Body of pancreas (tissue), 4 donors: ENCODE measurements around the gene GJA8. TPM values are rescaled to one million over a fixed set of nuclear protein-coding genes. Genes with fewer than 3 reads are reported as not detected.

Experiments
- ATAC-seq: fragments of 150-250 bp; one replicate; pipeline ENCODE4 v1.9.1; 2016
- DNase-seq, 4 donors: peaks; one replicate each; pipeline ENCODE4 v3.0.0-alpha.2; 2019
- H3K27ac ChIP-seq, 4 donors: fragments of 200-600 bp; sonication (generic); 1 replicate in 3 of 4; 2 replicates in 1 of 4; pipeline versions ENCODE4 v1.5.1 to v1.6.1; 2016 to 2019; ENCODE audit warnings: mild to moderate bottlenecking in 1 of 4, mixed read lengths in 1 of 4, moderate library complexity in 1 of 4
- H3K27me3 ChIP-seq, 2 donors: fragments of 200-600 bp; sonication (generic); one replicate each; pipeline ENCODE4 v1.6.0; 2016; ENCODE audit warnings: mild to moderate bottlenecking in 1 of 2
- H3K36me3 ChIP-seq, 2 donors: fragments of 200-600 bp; sonication (generic); replicated peaks in 1 of 2; 2 replicates each; pipeline ENCODE4 v1.5.1; 2016; ENCODE audit warnings: low read depth in 2 of 2; ENCODE audit not compliant: insufficient read depth in 1 of 2
- H3K4me1 ChIP-seq: fragments of 200-600 bp; sonication (generic); one replicate; pipeline ENCODE4 v1.6.0; 2016
- H3K4me3 ChIP-seq, 2 donors: fragments of 200-600 bp; sonication (generic); 1 replicate in 1 of 2; 2 replicates in 1 of 2; pipeline ENCODE4 v1.5.1; 2016 to 2019
- H3K9me3 ChIP-seq, 3 donors: fragments of 200-600 bp; sonication (generic); 1 replicate in 2 of 3; 2 replicates in 1 of 3; pipeline ENCODE4 v1.5.1; 2016
- CTCF ChIP-seq, 7 experiments: fragments of 450-650 bp in 4 of 7; fragments of 200-600 bp in 3 of 7; sonication (generic) in 3 of 7; IDR thresholded peaks; one replicate each; pipeline ENCODE4 v1.5.1; 2016 to 2019; ENCODE audit warnings: antibody characterized with exemption in 7 of 7
- POLR2A ChIP-seq, 3 donors: fragments of 450-650 bp; IDR thresholded peaks; one replicate each; pipeline ENCODE4 v1.6.1; 2016; ENCODE audit warnings: antibody characterized with exemption in 3 of 3, mild to moderate bottlenecking in 2 of 3
- WGBS, 2 donors: methylation state at CpG; one replicate each; pipeline ENCODE4 v1.1.5; 2017; 5-methylcytosine and 5-hydroxymethylcytosine counted together
- intact Hi-C: fragments of 100-400 bp; cut with DNase I; formaldehyde crosslinking; loops from one replicate; pipeline ENCODE4 v1.15.1; 2023
- total RNA-seq, 2 donors: library from RNA; depleted of rRNA; stranded (reverse); fragments of >200 nt; gene quantifications; one replicate each; pipeline ENCODE4 v1.1.0, GENCODE V29; 2016

Gene GJA8
- total RNA-seq, 2 donors from 2014 or later = not detected

GRCh38 chr1:147904726-147905125, 2.1 kb downstream of the GJA8 start:
- ATAC-seq (no peak), DNase-seq (no peak)
- no peak for TF ChIP-seq CTCF (IDR thresholded peaks at IDR 0.05)
- H3K4me1 ChIP-seq = no peaks in the 10 kb centered on the region
- no peaks in the 10 kb centered on the region for H3K27me3 ChIP-seq
- H3K27ac ChIP-seq = no peak overlapping the region
- H3K9me3 ChIP-seq = no peaks in the 10 kb centered on the region
- H3K36me3 ChIP-seq = no peaks in the 10 kb centered on the region
- WGBS, 2 donors = 70 to 81% methylated on average over 3 of the region's 3 CpGs
- intact Hi-C loops = no loop called here
- H3K4me3 ChIP-seq = no peak overlapping the region

GRCh38 chr1:147907786-147908509, 5.4 kb downstream of the GJA8 start:
- Histone ChIP-seq H3K4me1 (no peaks in the 10 kb centered on the region), H3K9me3 (no peaks in the 10 kb centered on the region), H3K27me3 (no peaks in the 10 kb centered on the region), H3K36me3 (no peaks in the 10 kb centered on the region), H3K4me3 (no peak overlapping the region), H3K27ac (no peak overlapping the region)
- 86 to 89% methylated on average over 40 to 42 of the region's 44 CpGs for WGBS, 2 donors
- ATAC-seq (no peak), DNase-seq (no peak)
- intact Hi-C loops = no loop called here
- no peak for TF ChIP-seq CTCF (IDR thresholded peaks at IDR 0.05)
- no peak for TF ChIP-seq POLR2A (IDR thresholded peaks at IDR 0.05)

GRCh38 chr1:147912553-147912952, 10.0 kb downstream of the GJA8 start:
- TF ChIP-seq POLR2A (IDR thresholded peaks at IDR 0.05) (no peak), CTCF (IDR thresholded peaks at IDR 0.05) (no peak)
- ATAC-seq (no peak), DNase-seq (no peak)
- no peaks in the 10 kb centered on the region for H3K9me3 ChIP-seq
- H3K36me3 ChIP-seq = no peaks in the 10 kb centered on the region
- no peak overlapping the region for H3K27ac ChIP-seq
- H3K4me3 ChIP-seq = no peak overlapping the region
- no peaks in the 10 kb centered on the region for H3K27me3 ChIP-seq
- intact Hi-C loops = no loop called here
- H3K4me1 ChIP-seq = no peaks in the 10 kb centered on the region
- 74 to 79% methylated on average over 2 of the region's 2 CpGs for WGBS, 2 donors

- DNase-seq = no peak
- no peak for ATAC-seq
- no peak overlapping the region for H3K27ac ChIP-seq
- 88 to 89% methylated on average over 7 of the region's 7 CpGs for WGBS, 2 donors
- H3K4me1 ChIP-seq = no peaks in the 10 kb centered on the region
- H3K4me3 ChIP-seq = no peak overlapping the region
- intact Hi-C loops = no loop called here
- H3K36me3 ChIP-seq = no peaks in the 10 kb centered on the region
- TF ChIP-seq POLR2A (IDR thresholded peaks at IDR 0.05) (no peak), CTCF (IDR thresholded peaks at IDR 0.05) (no peak)
- H3K9me3 ChIP-seq = no peaks in the 10 kb centered on the region
- H3K27me3 ChIP-seq = no peaks in the 10 kb centered on the region
These were observed 10.9 kb downstream of the GJA8 start for GRCh38 chr1:147913362-147913942.

GRCh38 chr1:147919896-147920295, 17.3 kb downstream of the GJA8 start:
- WGBS, 2 donors = 94% methylated on average over 6 of the region's 6 CpGs
- ATAC-seq (no peak), DNase-seq (no peak)
- TF ChIP-seq CTCF (IDR thresholded peaks at IDR 0.05) (no peak), POLR2A (IDR thresholded peaks at IDR 0.05) (no peak)
- no peak overlapping the region for H3K27ac ChIP-seq
- H3K36me3 ChIP-seq = no peaks in the 10 kb centered on the region
- no peaks in the 10 kb centered on the region for H3K9me3 ChIP-seq
- H3K4me1 ChIP-seq = no peaks in the 10 kb centered on the region
- no peaks in the 10 kb centered on the region for H3K27me3 ChIP-seq
- intact Hi-C loops = no loop called here
- H3K4me3 ChIP-seq = no peak overlapping the region
